HepG2 (cell line): ENCODE measurements around the gene XAGE2. TPM values are rescaled to one million over a fixed set of nuclear protein-coding genes. Genes with fewer than 3 reads are reported as not detected.
A peak's percentile ranks its signal among the peaks of the same experiment; 100 is the strongest.

Experiments
- ATAC-seq: fragments of 200-7000 bp; cut with Tn5 transposase; 3 replicates; pipeline ENCODE4 v1.9.1; 2020; ENCODE audit warnings: mild to moderate bottlenecking, moderate library complexity
- BruUV-seq: library from RNA; stranded (reverse); fragments of 400-500 nt; replicated peaks from 2 replicates; lab custom pipeline; 2021; lab: Mats Ljungman, UMichigan
- CTCF ChIA-PET: fragments of 300-600 bp; formaldehyde crosslinking; extraction: SDS; loops from one replicate; lab custom pipeline; 2021; ENCODE audit warnings: low total read pairs, inconsistent platforms, low intra/inter-chr PET ratio; lab: Yijun Ruan, JAX
- POLR2A ChIA-PET: fragments of 350-600 bp; sonication (Branson Sonifier 250); formaldehyde crosslinking; loops from one replicate; lab custom pipeline; 2020; ENCODE audit warnings: antibody characterized with exemption, inconsistent platforms; lab: Yijun Ruan, JAX
- DNase-seq: peaks from one replicate; pipeline ENCODE4 v3.0.0-alpha.2; 2015; ENCODE audit warnings: low spot score
- FAIRE-seq: peaks from 3 replicates; lab custom pipeline; 2011; peaks lifted over from hg19 to GRCh38; lab: Jason Lieb, UNC
- H2AFZ ChIP-seq: one replicate; pipeline ENCODE4 v1.6.1; 2011; ENCODE audit warnings: low read length, inconsistent platforms
- H3K27ac ChIP-seq: fragments of 300-600 bp; 3 replicates; pipeline ENCODE4 v1.8.0; 2011; ENCODE audit warnings: mixed run types, mild to moderate bottlenecking, mixed read lengths, low read length, inconsistent platforms; ENCODE audit not compliant: insufficient read depth; ENCODE audit errors: extremely low read length
- H3K27me3 ChIP-seq, 2 experiments: fragments of 200-600 bp in 1 of 2; 2 replicates in 1 of 2; 3 replicates in 1 of 2; pipeline versions ENCODE4 v1.6.0 to v1.8.0; 2011; ENCODE audit warnings: low read length in 2 of 2, mild to moderate bottlenecking in 2 of 2, moderate library complexity in 2 of 2, inconsistent platforms in 1 of 2; ENCODE audit not compliant: insufficient read depth in 2 of 2, control insufficient read depth in 1 of 2
- H3K36me3 ChIP-seq, 2 experiments: fragments of 200-600 bp in 1 of 2; replicated peaks in 1 of 2; 2 replicates in 1 of 2; 3 replicates in 1 of 2; pipeline versions ENCODE4 v1.5.1 to v1.8.0; 2011; ENCODE audit warnings: low read length in 2 of 2, inconsistent platforms in 1 of 2; ENCODE audit not compliant: insufficient read depth in 2 of 2, control insufficient read depth in 1 of 2
- H3K4me1 ChIP-seq: 2 replicates; pipeline ENCODE4 v1.5.1; 2012; ENCODE audit warnings: low read length, inconsistent platforms; ENCODE audit not compliant: insufficient read depth
- H3K4me2 ChIP-seq: 2 replicates; pipeline ENCODE4 v1.6.0; 2011; ENCODE audit warnings: low read depth, low read length, inconsistent platforms
- H3K4me3 ChIP-seq, 3 experiments: fragments of 200-600 bp in 1 of 3; sonication (generic), shearing (Covaris generic) in 1 of 3; replicated peaks in 1 of 3; 2 replicates each; pipeline ENCODE4 v1.5.1; 2011 to 2016; ENCODE audit warnings: low read length in 3 of 3, inconsistent platforms in 2 of 3, low read depth in 2 of 3, mild to moderate bottlenecking in 2 of 3, control low read depth in 1 of 3, mixed read lengths in 1 of 3; ENCODE audit not compliant: insufficient read depth in 1 of 3
- H3K79me2 ChIP-seq: one replicate; pipeline ENCODE4 v1.6.1; 2011; ENCODE audit warnings: low read length, inconsistent platforms; ENCODE audit not compliant: insufficient read depth
- H3K9ac ChIP-seq: 2 replicates; pipeline ENCODE4 v1.6.0; 2011; ENCODE audit warnings: mild to moderate bottlenecking, low read depth, low read length, inconsistent platforms; ENCODE audit not compliant: insufficient read depth
- H3K9me3 ChIP-seq: 2 replicates; pipeline ENCODE4 v1.5.1; 2012; ENCODE audit warnings: mild to moderate bottlenecking, low read length
- H4K20me1 ChIP-seq: 2 replicates; pipeline ENCODE4 v1.6.0; 2011; ENCODE audit warnings: inconsistent platforms, mild to moderate bottlenecking, low read length, moderate library complexity; ENCODE audit not compliant: insufficient read depth
- ISX ChIP-seq: sonication (generic); formaldehyde crosslinking; conservative IDR thresholded peaks from 2 replicates; pipeline ENCODE4 v1.5.0; 2020; ENCODE audit warnings: missing genetic modification reagents
- MAFF ChIP-seq: IDR thresholded peaks from 2 replicates; pipeline ENCODE4 v1.6.1; 2011; ENCODE audit warnings: low read depth, low read length, improper control_type of control experiment
- MAFK ChIP-seq, 2 experiments: IDR thresholded peaks in 1 of 2; conservative IDR thresholded peaks in 1 of 2; 2 replicates each; pipeline ENCODE4 v1.6.1; 2011; ENCODE audit warnings: improper control_type of control experiment in 2 of 2, low read length in 2 of 2
- WIZ ChIP-seq: sonication (generic); formaldehyde crosslinking; IDR thresholded peaks from 2 replicates; pipeline ENCODE4 v1.5.1; 2020; ENCODE audit warnings: mild to moderate bottlenecking, missing genetic modification reagents
- ZNF407 ChIP-seq: sonication (generic); formaldehyde crosslinking; IDR thresholded peaks from one replicate; pipeline ENCODE4 v1.5.1; 2020; ENCODE audit warnings: mild to moderate bottlenecking, missing genetic modification reagents; ENCODE audit errors: not compliant biosample characterization
- WGBS: methylation state at CpG from one replicate; pipeline ENCODE4 v1.1.6; 2017; ENCODE audit warnings: low lambda C conversion rate; 5-methylcytosine and 5-hydroxymethylcytosine counted together
- in situ Hi-C: cut with HindIII; loops from 2 replicates; pipeline ENCODE4 v1.10.0; 2017; ENCODE audit warnings: low pct_unique_long_range_greater_than_20kb; ENCODE audit not compliant: extremely low pct_ligation_motif_present
- intact Hi-C: fragments of 100-400 bp; cut with micrococcal nuclease; formaldehyde crosslinking; loops from one replicate; pipeline ENCODE4 v1.10.0; 2022; ENCODE audit not compliant: unreplicated experiment
- polyA plus RNA-seq, 8 experiments: library from polyadenylated mRNA; depleted of rRNA in 3 of 8; stranded (reverse) in 7 of 8; unstranded in 1 of 8; fragments of >200 nt; fragmentation: Illumina TruSeq in 4 of 8; extraction: Trizol in 4 of 8; gene quantifications; 2 replicates each; pipeline versions ENCODE4 v1.2.1 to v1.2.3, GENCODE V29; 2011 to 2016; ENCODE audit warnings: low read depth in 4 of 8, missing spikeins in 1 of 8, mixed read lengths in 1 of 8; ENCODE audit not compliant: insufficient read depth in 1 of 8
- total RNA-seq, 5 experiments: library from RNA; depleted of rRNA; stranded (reverse); fragments of >200 nt; fragmentation: Illumina TruSeq; extraction: Trizol; gene quantifications; 2 replicates each; pipeline ENCODE4 v1.2.3, GENCODE V29; 2016; ENCODE audit warnings: low read depth in 1 of 5

The XAGE2 gene
- total and polyA plus RNA-seq, 2 of the 13 experiments (the other 11 are each of a cell fraction or from before 2014, with no cell fraction given), result not detected

- H3K27ac ChIP-seq, result no peak overlapping the region
- 0% methylated on average over 3 of the region's 4 CpGs for WGBS
- no peaks in the 10 kb centered on the region for H3K27me3 ChIP-seq
- no peak overlapping the region for H3K9ac ChIP-seq
- DNase-seq (no peak), ATAC-seq (no peak), FAIRE-seq (no peak)
- H3K4me3 ChIP-seq, result no peak overlapping the region
- in situ Hi-C loops, result no loop called here
- ChIA-PET CTCF (no interaction called here), POLR2A (no interaction called here)
- intact Hi-C loops, result no loop called here
- no peak overlapping the region for H3K4me2 ChIP-seq
- TF ChIP-seq ZNF407 (CRISPR knock-in tag), result no peak
- no peak for TF ChIP-seq ISX
- peak; percentile 47 for TF ChIP-seq MAFF
- peak; percentile 49 to 69 for TF ChIP-seq MAFK (conservative IDR thresholded peaks at IDR 0.05 in 1 of 2, IDR thresholded peaks at IDR 0.05 in 1 of 2; ENCODE audit: low read length in 2 of 2)
- TF ChIP-seq WIZ, result no peak
- H4K20me1 ChIP-seq, result no peaks in the 10 kb centered on the region
- H3K36me3 ChIP-seq, result no peaks in the 10 kb centered on the region
- H2AFZ ChIP-seq, result no peak overlapping the region
- no peaks in the 10 kb centered on the region for H3K79me2 ChIP-seq
- BruUV-seq, result no TSS peak
- H3K4me1 ChIP-seq, result no peaks in the 10 kb centered on the region
- peaks cover 10% of the 10 kb centered on the region; the same call in 1 of the 2 replicates for H3K9me3 ChIP-seq
These were observed 31.4 kb upstream of the XAGE2 start for GRCh38 chrX:52337410-52337809.
